ENCODE measurements around the gene ADGRB3. TPM values are rescaled to one million over a fixed set of nuclear protein-coding genes. Genes with fewer than 3 reads are reported as not detected.
"Not testable (repeated sequence)": the region's sequence is repeated elsewhere in the genome, so short reads cannot be mapped to it uniquely, and the experiment has no call there.

ADGRB3 gene
- total RNA-seq, 1 donor from 2014 or later: 2.0 TPM

GRCh38 chr6:68919537-68919936 is 284.5 kb downstream of the ADGRB3 start:
- no peak for DNase-seq (ENCODE audit: low spot score)

GRCh38 chr6:68941345-68941744 is 306.3 kb downstream of the ADGRB3 start:
- no peak for DNase-seq (ENCODE audit: low spot score)

GRCh38 chr6:68947721-68948120 is 312.6 kb downstream of the ADGRB3 start:
- DNase-seq (ENCODE audit: low spot score): no peak

GRCh38 chr6:68951270-68951669 is 316.2 kb downstream of the ADGRB3 start:
- DNase-seq (ENCODE audit: low spot score): no peak

GRCh38 chr6:68958327-68958726 is 323.2 kb downstream of the ADGRB3 start:
- DNase-seq (ENCODE audit: low spot score): no peak

GRCh38 chr6:68967549-68968300 is 332.6 kb downstream of the ADGRB3 start:
- DNase-seq (ENCODE audit: low spot score): peak; percentile 47

GRCh38 chr6:68968301-68968649 is 333.2 kb downstream of the ADGRB3 start:
- no peak for DNase-seq (ENCODE audit: low spot score)

GRCh38 chr6:68973066-68973465 is 338.0 kb downstream of the ADGRB3 start:
- no peak for DNase-seq (ENCODE audit: low spot score)

- no peak for DNase-seq (ENCODE audit: low spot score)
Observed at GRCh38 chr6:68975064-68975463, 340.0 kb downstream of the ADGRB3 start.

- no peak for DNase-seq (ENCODE audit: low spot score)
Observed at GRCh38 chr6:68975816-68976215, 340.7 kb downstream of the ADGRB3 start.

- no peak for DNase-seq (ENCODE audit: low spot score)
Observed at GRCh38 chr6:68976260-68976659, 341.2 kb downstream of the ADGRB3 start.

GRCh38 chr6:68978411-68978810 is 343.3 kb downstream of the ADGRB3 start:
- DNase-seq (ENCODE audit: low spot score): no peak

- not testable (repeated sequence) for DNase-seq (ENCODE audit: low spot score)
Observed at GRCh38 chr6:68981668-68982067, 346.6 kb downstream of the ADGRB3 start.

GRCh38 chr6:68988698-68989097 is 353.6 kb downstream of the ADGRB3 start:
- no peak for DNase-seq (ENCODE audit: low spot score)

GRCh38 chr6:68990317-68990716 is 355.2 kb downstream of the ADGRB3 start:
- no peak for DNase-seq (ENCODE audit: low spot score)

- DNase-seq (ENCODE audit: low spot score): no peak
Observed at GRCh38 chr6:68993911-68994310, 358.8 kb downstream of the ADGRB3 start.

GRCh38 chr6:68994521-68994920 is 359.4 kb downstream of the ADGRB3 start:
- DNase-seq (ENCODE audit: low spot score): no peak

- DNase-seq (ENCODE audit: low spot score): no peak
Observed at GRCh38 chr6:69005199-69005598, 370.1 kb downstream of the ADGRB3 start.

- DNase-seq (ENCODE audit: low spot score): no peak
Observed at GRCh38 chr6:69007781-69008180, 372.7 kb downstream of the ADGRB3 start.

- DNase-seq (ENCODE audit: low spot score): no peak
Observed at GRCh38 chr6:69012211-69012610, 377.1 kb downstream of the ADGRB3 start.

GRCh38 chr6:69012876-69013275 is 377.8 kb downstream of the ADGRB3 start:
- DNase-seq (ENCODE audit: low spot score): no peak

- no peak for DNase-seq (ENCODE audit: low spot score)
Observed at GRCh38 chr6:69018906-69019305, 383.8 kb downstream of the ADGRB3 start.

GRCh38 chr6:69019832-69020231 is 384.8 kb downstream of the ADGRB3 start:
- DNase-seq (ENCODE audit: low spot score): no peak

- no peak for DNase-seq (ENCODE audit: low spot score)
Observed at GRCh38 chr6:69022993-69023392, 387.9 kb downstream of the ADGRB3 start.

Measured in mucosa of gallbladder (tissue), 1 donor.